Urinary bladder (tissue), 4 donors: ENCODE results near the gene CDK5RAP1. TPM values are rescaled to one million over a fixed set of nuclear protein-coding genes. Genes with fewer than 3 reads are reported as not detected.
"Not testable (repeated sequence)": the region's sequence is repeated elsewhere in the genome, so short reads cannot be mapped to it uniquely, and the experiment has no call there.

Source experiments
- DNase-seq: peaks from one replicate; pipeline ENCODE4 v3.0.0-alpha.2; 2015; ENCODE audit errors: extremely low spot score
- H3K27ac ChIP-seq: one replicate; pipeline ENCODE4 v1.5.1; 2013; ENCODE audit warnings: low read depth, mild to moderate bottlenecking, moderate library complexity
- H3K36me3 ChIP-seq: one replicate; pipeline ENCODE4 v1.6.1; 2013; ENCODE audit warnings: mild to moderate bottlenecking, moderate library complexity; ENCODE audit not compliant: insufficient read depth
- H3K4me1 ChIP-seq: one replicate; pipeline ENCODE4 v1.6.1; 2013; ENCODE audit warnings: mild to moderate bottlenecking, moderate library complexity; ENCODE audit not compliant: insufficient read depth
- H3K4me3 ChIP-seq: one replicate; pipeline ENCODE4 v1.5.1; 2013; ENCODE audit warnings: low read depth, low read length
- WGBS: extraction: QIAGEN DNeasy Blood & Tissue Kit; methylation state at CpG from one replicate; pipeline ENCODE4 v1.1.7; 2013; 5-methylcytosine and 5-hydroxymethylcytosine counted together
- polyA plus RNA-seq: library from polyadenylated mRNA; stranded (reverse); fragments of 200-250 nt; gene quantifications from one replicate; pipeline ENCODE4 v1.2.3, GENCODE V29; 2013
- total RNA-seq: library from RNA; depleted of rRNA; stranded (reverse); fragments of >200 nt; gene quantifications from one replicate; pipeline ENCODE4 v1.2.3, GENCODE V29; 2014
- donor health status: healthy with polysubstance abuse.
- donor health status: healthy.

Gene CDK5RAP1
- total and polyA plus RNA-seq, 2 donors: 16.5 to 22.6 TPM

GRCh38 chr20:33408716-33409654 lies 7.7 kb upstream of the CDK5RAP1 start:
- no peak for DNase-seq
- H3K27ac ChIP-seq: no peak overlapping the region
- no peaks in the 10 kb centered on the region for H3K36me3 ChIP-seq
- no peak overlapping the region for H3K4me3 ChIP-seq
- 84% methylated on average over 18 of the region's 18 CpGs for WGBS
- H3K4me1 ChIP-seq: no peaks in the 10 kb centered on the region

DNA sequence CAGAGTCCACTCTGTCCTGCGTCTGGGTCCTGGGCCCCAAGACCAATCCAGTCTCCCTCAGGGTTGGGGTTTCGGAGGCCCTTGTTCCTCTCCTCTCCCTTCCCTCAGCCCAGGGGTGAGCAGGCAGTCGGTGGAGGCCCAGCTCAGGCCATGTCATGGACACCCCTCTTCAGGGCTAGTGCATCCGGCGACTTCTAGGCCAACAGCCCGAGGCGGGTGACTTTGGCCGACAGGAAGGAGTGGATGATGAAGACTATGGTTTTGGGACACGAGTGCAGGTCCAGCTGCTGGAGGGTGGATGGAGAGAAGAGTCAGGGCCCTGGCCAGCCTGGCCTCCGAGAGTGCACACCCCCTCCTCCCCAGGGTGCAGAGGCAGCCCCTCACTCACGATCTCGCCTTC lies 7.0 kb upstream of the CDK5RAP1 start:
- no peaks in the 10 kb centered on the region for H3K36me3 ChIP-seq
- 89% methylated on average over 12 of the region's 12 CpGs for WGBS
- no peak overlapping the region for H3K4me3 ChIP-seq
- H3K4me1 ChIP-seq: no peaks in the 10 kb centered on the region
- no peak overlapping the region for H3K27ac ChIP-seq
- no peak for DNase-seq

DNA sequence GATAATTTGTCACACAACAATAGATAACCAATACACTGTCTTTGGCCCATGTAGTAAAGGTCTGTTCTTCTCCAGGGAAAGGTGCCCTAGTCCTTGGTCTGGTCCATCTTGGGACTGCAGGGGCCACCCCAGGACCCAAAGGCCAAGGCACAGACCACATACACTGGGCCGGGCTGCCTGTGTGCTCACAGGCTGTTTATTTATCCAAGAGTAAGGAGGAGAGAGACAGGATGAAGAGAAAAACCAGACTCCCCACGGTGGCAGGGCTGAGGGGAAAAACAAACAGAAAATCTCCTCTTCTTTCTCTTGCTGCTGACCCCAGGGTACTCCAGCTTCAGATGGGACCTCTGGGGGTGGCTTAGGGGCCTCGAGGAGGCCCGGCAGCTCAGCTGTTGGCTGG lies 6.5 kb upstream of the CDK5RAP1 start:
- H3K4me3 ChIP-seq: no peak overlapping the region
- WGBS: 48% methylated on average over 4 of the region's 4 CpGs
- no peak overlapping the region for H3K27ac ChIP-seq
- no peaks in the 10 kb centered on the region for H3K36me3 ChIP-seq
- no peak for DNase-seq
- H3K4me1 ChIP-seq: no peaks in the 10 kb centered on the region

GRCh38 chr20:33407251-33407650 lies 5.9 kb upstream of the CDK5RAP1 start:
- WGBS: 88% methylated on average over 1 of the region's 1 CpG
- Histone ChIP-seq H3K4me3 (no peak overlapping the region), H3K36me3 (no peaks in the 10 kb centered on the region), H3K4me1 (no peaks in the 10 kb centered on the region), H3K27ac (no peak overlapping the region)
- no peak for DNase-seq

DNA sequence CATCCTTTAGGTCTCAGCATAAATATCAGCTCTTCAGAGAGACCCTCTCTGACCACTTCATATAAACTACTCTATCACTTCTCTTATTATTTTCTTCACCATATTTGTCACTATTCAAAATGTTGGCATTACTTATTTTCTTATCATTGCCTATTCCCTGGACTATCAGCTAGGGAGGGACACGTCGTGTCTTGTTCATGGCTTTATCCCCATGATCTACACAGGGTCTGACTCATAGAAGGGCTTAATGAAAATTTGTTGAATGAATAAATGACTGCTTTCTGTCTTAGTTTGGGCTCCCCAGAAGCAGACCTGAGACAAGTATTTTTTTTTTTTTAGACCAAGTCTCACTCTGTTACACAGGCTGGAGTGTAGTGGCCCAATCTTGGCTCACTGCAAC lies 3.0 kb upstream of the CDK5RAP1 start:
- Histone ChIP-seq H3K27ac (no peak overlapping the region), H3K4me3 (no peak overlapping the region), H3K4me1 (no peaks in the 10 kb centered on the region), H3K36me3 (no peaks in the 10 kb centered on the region)
- DNase-seq: no peak
- 88% methylated on average over 2 of the region's 2 CpGs for WGBS

DNA sequence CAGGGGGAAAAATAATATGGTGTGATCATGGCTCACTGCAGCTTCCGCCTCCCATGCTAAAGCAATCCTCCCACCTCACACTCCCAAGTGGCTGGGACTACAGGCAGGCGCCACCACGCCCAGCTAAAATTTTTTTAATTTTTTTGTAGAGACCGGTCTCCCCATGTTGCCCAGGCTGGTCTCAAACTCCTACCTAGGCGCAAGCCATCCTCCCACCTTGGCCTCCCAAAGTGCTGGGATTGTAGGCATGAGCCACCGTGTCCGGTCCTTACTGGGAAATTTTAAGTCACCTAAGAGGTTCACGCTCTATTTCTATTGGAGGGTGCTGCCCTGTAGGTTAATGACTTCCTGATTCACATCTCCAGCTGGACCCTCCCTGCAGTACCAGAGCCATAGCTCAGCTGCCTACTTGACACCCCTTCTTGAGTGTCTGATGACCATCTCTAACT lies 626 bp upstream of the CDK5RAP1 start:
- peak overlapping the region; percentile 97 for H3K4me3 ChIP-seq
- 49% methylated on average over 8 of the region's 8 CpGs for WGBS
- H3K4me1 ChIP-seq: no peaks in the 10 kb centered on the region
- DNase-seq: no peak
- no peak overlapping the region for H3K27ac ChIP-seq
- H3K36me3 ChIP-seq: no peaks in the 10 kb centered on the region

GRCh38 chr20:33400812-33401183 lies 521 bp downstream of the CDK5RAP1 start:
- Histone ChIP-seq H3K36me3 (no peaks in the 10 kb centered on the region), H3K4me3 (peak overlapping the region; percentile 97), H3K4me1 (no peaks in the 10 kb centered on the region), H3K27ac (no peak overlapping the region)
- no peak for DNase-seq
- under 1% methylated on average over 8 of the region's 8 CpGs for WGBS

DNA sequence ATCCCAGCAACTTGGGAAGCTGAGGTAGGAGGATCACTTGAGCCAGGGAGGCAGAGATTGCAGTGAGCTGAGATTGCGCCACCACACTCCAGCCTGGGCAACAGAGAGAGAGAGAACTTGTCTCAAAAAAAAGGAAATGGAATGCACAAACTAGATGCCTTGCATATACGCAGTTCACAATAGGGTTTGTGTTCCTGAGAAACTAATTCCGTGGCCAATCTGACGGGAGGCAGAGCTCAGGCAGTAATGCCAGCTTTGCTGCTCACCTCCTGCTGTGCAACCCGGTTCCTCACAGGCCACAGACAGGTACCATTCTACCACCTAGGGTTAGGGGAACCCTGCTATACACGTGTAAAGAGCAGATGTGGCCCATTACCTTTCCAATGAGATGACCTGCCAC lies 1.4 kb downstream of the CDK5RAP1 start:
- Histone ChIP-seq H3K27ac (no peak overlapping the region), H3K36me3 (no peaks in the 10 kb centered on the region), H3K4me1 (no peaks in the 10 kb centered on the region), H3K4me3 (no peak overlapping the region)
- WGBS: 60% methylated on average over 6 of the region's 6 CpGs
- DNase-seq: no peak

DNA sequence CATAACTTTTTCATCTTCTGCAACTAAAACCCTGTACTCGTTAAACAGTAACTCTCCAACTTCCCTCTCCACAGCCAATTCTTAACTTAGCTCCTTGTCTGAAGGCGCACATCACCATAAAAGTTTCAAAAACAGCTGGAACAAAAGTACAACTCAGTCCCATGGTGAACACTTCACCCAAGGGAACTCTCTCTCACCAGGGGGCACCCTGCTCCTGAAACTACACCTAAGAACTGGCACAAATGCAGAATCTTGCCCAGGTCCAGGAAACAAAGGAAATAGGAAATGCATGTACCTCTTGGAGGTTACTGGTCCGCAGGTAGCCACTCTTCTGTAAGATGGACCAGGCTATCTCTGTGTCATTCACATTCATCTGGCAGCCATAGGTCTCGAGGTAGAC lies 6.6 kb downstream of the CDK5RAP1 start:
- 88% methylated on average over 4 of the region's 4 CpGs for WGBS
- H3K36me3 ChIP-seq: no peaks in the 10 kb centered on the region

GRCh38 chr20:33393609-33394008 lies 7.7 kb downstream of the CDK5RAP1 start:
- H3K4me3 ChIP-seq: no peak overlapping the region
- H3K4me1 ChIP-seq: no peaks in the 10 kb centered on the region
- no peaks in the 10 kb centered on the region for H3K36me3 ChIP-seq
- DNase-seq: no peak
- H3K27ac ChIP-seq: no peak overlapping the region
- 88% methylated on average over 4 of the region's 4 CpGs for WGBS

More for the DNA sequence above, 6.6 kb downstream of the CDK5RAP1 start:
- Histone ChIP-seq H3K27ac (no peak overlapping the region), H3K4me3 (no peak overlapping the region), H3K4me1 (no peaks in the 10 kb centered on the region)
- DNase-seq: no peak

GRCh38 chr20:33391722-33392415 lies 9.4 kb downstream of the CDK5RAP1 start:
- DNase-seq: no peak
- Histone ChIP-seq H3K4me3 (no peak overlapping the region), H3K27ac (no peak overlapping the region), H3K4me1 (no peaks in the 10 kb centered on the region), H3K36me3 (no peaks in the 10 kb centered on the region)
- 65% methylated on average over 9 of the region's 9 CpGs for WGBS

- 97% methylated on average over 36 of the region's 36 CpGs for WGBS
- H3K4me3 ChIP-seq, H3K27ac ChIP-seq, H3K4me1 ChIP-seq, H3K36me3 ChIP-seq, DNase-seq: not testable (repeated sequence)
Observed at GRCh38 chr20:33389326-33389725, 12.0 kb downstream of the CDK5RAP1 start.

DNA sequence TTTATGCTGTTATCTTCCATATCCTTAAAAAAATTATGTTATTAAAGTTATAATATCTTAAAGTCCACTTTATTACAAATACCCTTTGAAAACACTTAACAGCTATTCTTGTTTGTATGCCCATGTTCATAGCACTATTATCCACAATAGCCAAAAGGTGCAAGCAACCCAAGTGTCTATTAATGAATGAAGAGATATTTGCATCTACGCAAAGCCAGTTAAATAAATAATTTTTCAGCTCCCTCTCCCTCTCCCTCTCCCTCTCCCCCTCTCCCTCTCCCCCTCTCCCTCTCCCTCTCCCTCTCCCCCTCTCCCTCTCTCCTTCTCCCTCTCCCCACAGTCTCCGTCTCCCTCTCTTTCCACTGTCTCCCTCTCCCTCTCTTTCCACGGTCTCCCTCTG lies 13.1 kb downstream of the CDK5RAP1 start:
- no peak for DNase-seq
- no peak overlapping the region for H3K4me3 ChIP-seq
- no peak overlapping the region for H3K27ac ChIP-seq
- no peaks in the 10 kb centered on the region for H3K4me1 ChIP-seq
- WGBS: 87% methylated on average over 3 of the region's 3 CpGs
- H3K36me3 ChIP-seq: no peaks in the 10 kb centered on the region

DNA sequence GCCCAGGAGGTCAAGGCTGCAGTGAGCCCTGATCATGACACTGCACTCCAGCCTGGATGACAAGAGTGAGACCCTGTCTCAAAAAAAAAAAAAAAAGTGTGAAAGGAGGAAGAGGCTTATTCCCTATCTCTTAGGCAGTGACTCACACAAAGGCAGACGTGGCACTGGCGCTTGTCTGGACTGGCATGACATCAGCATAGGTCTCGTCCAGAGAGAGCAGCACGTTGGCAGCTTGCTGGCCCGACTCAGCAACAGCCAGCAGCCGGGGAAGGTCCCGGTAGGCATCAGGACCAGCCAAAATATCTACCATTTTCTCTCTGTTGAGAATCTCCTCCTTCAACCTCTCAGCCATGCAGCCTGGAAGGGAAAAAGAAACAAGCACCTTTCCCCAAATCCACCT lies 14.1 kb downstream of the CDK5RAP1 start:
- Histone ChIP-seq H3K4me1 (no peaks in the 10 kb centered on the region), H3K27ac (no peak overlapping the region), H3K36me3 (no peaks in the 10 kb centered on the region), H3K4me3 (no peak overlapping the region)
- no peak for DNase-seq
- 80% methylated on average over 7 of the region's 7 CpGs for WGBS
